C4-2B (cell line): ENCODE measurements around the gene COX8A.

Experiments used
- H3K27ac ChIP-seq: fragments of 450-650 bp; 2 replicates; pipeline ENCODE4 v1.5.1; 2017
- ZFX ChIP-seq: fragments of 450-650 bp; IDR thresholded peaks from 2 replicates; pipeline ENCODE4 v1.6.1; 2017
- TF ChIP-seq, protein P1 (sequence below): fragments of 450-650 bp; conservative IDR thresholded peaks from 2 replicates; pipeline ENCODE4 v1.5.1; 2017; ENCODE audit warnings: mild to moderate bottlenecking

COX8A gene

DNA sequence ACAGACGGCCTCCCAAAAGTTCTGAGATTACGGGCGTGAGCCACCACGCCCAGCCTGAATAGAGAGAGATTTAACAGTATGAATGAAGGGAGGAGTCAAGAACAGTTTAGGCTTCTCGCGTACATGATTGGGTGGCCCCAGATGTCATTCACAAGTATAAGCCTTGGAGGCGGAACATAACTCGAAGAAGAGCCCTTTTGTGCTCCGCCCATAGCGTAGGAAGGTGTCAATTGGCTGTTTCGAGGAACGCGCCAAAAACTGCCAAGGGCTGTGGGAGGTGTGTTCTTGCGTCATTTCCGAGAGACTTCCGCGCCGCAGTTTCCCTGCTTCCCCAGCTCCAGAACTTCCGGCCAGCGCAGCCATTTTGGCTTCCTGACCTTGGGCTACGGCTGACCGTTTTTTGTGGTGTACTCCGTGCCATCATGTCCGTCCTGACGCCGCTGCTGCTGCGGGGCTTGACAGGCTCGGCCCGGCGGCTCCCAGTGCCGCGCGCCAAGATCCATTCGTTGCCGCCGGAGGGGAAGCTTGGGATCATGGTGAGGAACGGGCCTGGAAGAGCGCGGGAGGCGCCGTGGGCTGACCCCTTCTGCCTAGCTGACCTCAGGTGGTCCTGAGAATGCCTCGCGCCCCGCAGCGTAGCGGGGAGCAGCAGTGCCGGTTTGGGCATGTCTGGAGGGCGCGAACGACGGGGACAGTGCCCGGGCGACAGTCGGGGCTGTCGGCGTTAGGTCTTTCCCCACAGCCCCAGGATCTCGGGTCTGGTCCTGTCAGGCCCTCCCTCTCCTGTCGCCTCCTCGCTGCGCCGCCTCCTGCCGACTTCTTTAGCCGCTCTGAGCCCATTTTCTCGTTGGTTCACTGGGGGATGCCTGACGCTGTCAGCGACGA, at the start of gene COX8A:
Gene COX8A (plus strand): TSS at position 362 of the 885 bp plus-strand sequence. CDS start 61 bp downstream, at position 423.
- H3K27ac ChIP-seq: peak within 1 kb of the TSS; percentile 99
- TF ChIP-seq, protein P1, sequence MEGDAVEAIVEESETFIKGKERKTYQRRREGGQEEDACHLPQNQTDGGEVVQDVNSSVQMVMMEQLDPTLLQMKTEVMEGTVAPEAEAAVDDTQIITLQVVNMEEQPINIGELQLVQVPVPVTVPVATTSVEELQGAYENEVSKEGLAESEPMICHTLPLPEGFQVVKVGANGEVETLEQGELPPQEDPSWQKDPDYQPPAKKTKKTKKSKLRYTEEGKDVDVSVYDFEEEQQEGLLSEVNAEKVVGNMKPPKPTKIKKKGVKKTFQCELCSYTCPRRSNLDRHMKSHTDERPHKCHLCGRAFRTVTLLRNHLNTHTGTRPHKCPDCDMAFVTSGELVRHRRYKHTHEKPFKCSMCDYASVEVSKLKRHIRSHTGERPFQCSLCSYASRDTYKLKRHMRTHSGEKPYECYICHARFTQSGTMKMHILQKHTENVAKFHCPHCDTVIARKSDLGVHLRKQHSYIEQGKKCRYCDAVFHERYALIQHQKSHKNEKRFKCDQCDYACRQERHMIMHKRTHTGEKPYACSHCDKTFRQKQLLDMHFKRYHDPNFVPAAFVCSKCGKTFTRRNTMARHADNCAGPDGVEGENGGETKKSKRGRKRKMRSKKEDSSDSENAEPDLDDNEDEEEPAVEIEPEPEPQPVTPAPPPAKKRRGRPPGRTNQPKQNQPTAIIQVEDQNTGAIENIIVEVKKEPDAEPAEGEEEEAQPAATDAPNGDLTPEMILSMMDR: no peak
- TF ChIP-seq ZFX: peak; percentile 91; the same call in 1 of the 2 replicates

DNA sequence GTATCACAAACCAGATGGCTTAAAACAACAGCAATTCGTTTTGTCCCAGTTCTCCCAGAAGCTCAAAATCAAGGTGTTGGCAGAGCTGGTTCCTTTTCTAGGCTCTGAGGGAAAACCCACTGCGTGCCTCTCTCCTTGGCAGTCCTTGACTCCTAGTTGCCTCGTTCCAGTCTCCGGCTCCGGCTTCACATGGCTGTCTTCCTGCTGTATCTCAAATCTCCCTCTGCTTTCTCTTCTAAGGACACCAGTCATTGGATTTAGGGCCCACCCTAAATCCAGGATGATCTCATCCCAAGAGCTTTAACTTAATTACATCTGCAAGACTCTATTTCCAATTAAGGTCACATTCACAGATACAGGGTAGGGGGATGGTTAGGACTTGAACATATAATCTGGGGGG, 44.8 kb upstream of the COX8A start:
- TF ChIP-seq, protein P1: no peak
- no peak for TF ChIP-seq ZFX
- H3K27ac ChIP-seq: no peak overlapping the region

DNA sequence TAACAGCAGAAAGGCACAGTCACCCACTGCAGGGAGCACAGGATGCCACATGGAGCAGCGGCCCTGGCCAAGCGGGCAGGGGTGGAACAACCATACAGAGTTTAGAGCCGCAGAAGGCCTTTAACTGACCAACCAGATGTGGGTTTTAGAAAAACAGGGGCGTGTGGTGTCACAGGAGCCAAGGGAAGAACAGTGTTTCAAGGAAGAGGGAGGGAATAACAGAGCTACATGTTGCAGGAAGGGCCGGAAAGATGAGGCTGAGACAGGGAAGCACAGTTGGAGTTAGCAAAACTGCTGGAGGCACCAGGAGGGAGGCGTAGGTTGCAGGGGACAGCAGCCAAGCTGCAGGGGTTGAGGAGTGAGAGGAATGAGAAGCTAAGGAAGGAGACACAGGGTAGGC, 43.4 kb upstream of the COX8A start:
- TF ChIP-seq ZFX: no peak
- TF ChIP-seq, protein P1: no peak
- H3K27ac ChIP-seq: no peak overlapping the region

DNA sequence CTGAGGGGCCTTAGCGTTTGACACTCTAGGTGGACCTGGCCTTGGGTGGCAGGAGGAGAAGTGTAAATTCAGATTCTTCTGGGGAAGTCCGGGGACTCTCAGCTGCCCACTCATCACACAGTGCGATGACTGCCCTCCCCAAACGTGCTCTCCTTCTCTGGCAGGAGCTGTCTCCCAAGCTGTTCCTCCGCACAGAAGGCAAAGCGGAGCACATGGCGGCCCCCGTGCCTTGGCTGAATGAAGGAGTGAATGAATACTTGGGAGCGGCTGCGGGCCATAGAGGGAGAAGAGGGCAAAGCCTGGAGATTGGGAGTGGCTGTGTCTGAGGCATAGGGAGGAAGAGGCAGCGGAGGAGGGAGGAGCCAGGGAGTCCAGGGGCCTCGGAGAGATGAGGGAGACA, 42.5 kb upstream of the COX8A start:
- TF ChIP-seq ZFX: no peak
- TF ChIP-seq, protein P1: no peak
- H3K27ac ChIP-seq: no peak overlapping the region

- no peak overlapping the region for H3K27ac ChIP-seq
- TF ChIP-seq ZFX: no peak
- TF ChIP-seq, protein P1: no peak
Observed at GRCh38 chr11:63933459-63933858, 41.0 kb upstream of the COX8A start.

DNA sequence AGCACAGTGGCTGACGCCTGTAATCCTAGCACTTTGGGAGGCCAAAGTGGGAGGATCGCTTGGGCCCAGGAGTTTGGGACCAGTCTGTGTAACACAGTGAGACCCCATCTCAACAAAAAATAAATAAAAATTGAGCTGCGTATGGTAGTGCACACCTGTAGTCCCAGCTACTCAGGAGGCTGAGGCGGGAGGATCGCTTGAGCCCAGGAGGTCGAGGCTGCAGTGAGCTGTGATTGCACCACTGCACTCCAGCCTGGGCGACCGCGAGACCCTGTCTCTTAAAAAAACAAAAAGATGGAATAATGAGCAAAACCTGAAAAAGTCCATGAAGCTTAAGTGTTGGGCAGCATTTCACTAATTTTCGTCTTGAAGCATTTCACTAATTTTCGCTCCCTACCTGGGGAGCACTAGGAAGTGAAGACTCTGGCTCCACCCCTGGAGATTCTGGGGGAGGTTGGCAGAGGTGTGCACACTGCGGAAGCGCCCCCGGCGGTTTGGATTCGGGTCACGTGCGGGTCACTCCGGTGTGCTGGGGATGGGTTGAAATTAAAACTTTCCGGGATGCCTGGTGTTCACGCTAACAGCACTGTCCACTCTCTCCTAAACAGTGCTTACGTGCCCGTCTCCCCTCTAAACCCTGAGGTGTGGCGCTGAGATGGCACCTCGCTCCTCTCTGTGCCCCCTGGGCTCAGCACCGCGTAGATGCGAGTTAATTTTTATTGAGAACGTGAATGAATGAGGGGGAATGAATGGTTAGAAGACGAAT, 36.5 kb upstream of the COX8A start:
- TF ChIP-seq, protein P1: no peak; the same call in 1 of the 2 replicates
- no peak for TF ChIP-seq ZFX
- H3K27ac ChIP-seq: peak overlapping the region; percentile 72
